Measurements from ENCODE around the gene MIAT.

DNA sequence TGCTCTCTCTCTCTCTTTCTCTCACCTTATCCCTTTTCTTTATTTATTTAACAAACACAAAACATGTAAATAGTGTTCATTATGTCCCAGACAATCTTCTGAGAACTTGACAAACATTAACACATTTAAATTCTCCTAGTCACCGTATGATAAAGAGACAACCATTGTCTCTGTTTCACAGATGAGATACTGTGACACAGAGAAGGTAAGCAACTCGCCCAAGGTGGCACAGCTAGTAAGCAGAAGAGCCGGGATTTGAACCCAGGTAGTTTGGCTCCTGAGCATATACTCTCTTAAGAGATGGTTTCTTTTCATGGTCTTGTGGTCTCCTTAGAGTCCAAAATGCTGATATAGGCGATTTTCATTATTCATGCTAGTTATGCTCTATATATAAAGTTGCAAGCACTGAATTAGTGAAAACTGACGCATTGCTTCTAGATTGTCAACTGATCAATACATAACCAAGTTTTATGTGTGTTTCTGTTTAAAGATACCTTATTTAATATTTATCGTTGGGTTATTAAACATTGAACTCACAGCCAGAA is 58.1 kb downstream of the MIAT start:
- TF ChIP-seq, protein P1, sequence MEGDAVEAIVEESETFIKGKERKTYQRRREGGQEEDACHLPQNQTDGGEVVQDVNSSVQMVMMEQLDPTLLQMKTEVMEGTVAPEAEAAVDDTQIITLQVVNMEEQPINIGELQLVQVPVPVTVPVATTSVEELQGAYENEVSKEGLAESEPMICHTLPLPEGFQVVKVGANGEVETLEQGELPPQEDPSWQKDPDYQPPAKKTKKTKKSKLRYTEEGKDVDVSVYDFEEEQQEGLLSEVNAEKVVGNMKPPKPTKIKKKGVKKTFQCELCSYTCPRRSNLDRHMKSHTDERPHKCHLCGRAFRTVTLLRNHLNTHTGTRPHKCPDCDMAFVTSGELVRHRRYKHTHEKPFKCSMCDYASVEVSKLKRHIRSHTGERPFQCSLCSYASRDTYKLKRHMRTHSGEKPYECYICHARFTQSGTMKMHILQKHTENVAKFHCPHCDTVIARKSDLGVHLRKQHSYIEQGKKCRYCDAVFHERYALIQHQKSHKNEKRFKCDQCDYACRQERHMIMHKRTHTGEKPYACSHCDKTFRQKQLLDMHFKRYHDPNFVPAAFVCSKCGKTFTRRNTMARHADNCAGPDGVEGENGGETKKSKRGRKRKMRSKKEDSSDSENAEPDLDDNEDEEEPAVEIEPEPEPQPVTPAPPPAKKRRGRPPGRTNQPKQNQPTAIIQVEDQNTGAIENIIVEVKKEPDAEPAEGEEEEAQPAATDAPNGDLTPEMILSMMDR (IDR thresholded peaks at IDR 0.05) = no peak
- TF ChIP-seq POLR2AphosphoS5 (IDR thresholded peaks at IDR 0.05) (no peak), POLR2A (IDR thresholded peaks at IDR 0.05) (no peak)
